DND-41 (cell line): ENCODE results near the gene MAGI1.

Experiments
- ATAC-seq: fragments of 200-7000 bp; cut with Tn5 transposase; 3 replicates; pipeline ENCODE4 v1.9.1; 2021; ENCODE audit warnings: low read depth; ENCODE audit not compliant: insufficient read depth
- DNase-seq: peaks from one replicate; pipeline ENCODE4 v3.0.0-alpha.2; 2020
- H2AFZ ChIP-seq: 2 replicates; pipeline ENCODE4 v1.6.0; 2012; ENCODE audit warnings: low read depth, low read length
- H3K27ac ChIP-seq: 2 replicates; pipeline ENCODE4 v1.5.1; 2012; ENCODE audit warnings: low read length, inconsistent platforms
- H3K27me3 ChIP-seq: fragments of 200-600 bp; sonication (generic); 2 replicates; pipeline ENCODE4 v1.6.0; 2012; ENCODE audit warnings: low read length, mild to moderate bottlenecking, inconsistent platforms; ENCODE audit not compliant: insufficient read depth, poor library complexity
- H3K36me3 ChIP-seq: 2 replicates; pipeline ENCODE4 v1.5.1; 2012; ENCODE audit warnings: low read length, inconsistent platforms; ENCODE audit not compliant: insufficient read depth
- H3K4me1 ChIP-seq: 2 replicates; pipeline ENCODE4 v1.5.1; 2012; ENCODE audit warnings: mild to moderate bottlenecking, low read length; ENCODE audit not compliant: insufficient read depth
- H3K4me2 ChIP-seq: 2 replicates; pipeline ENCODE4 v1.6.0; 2012; ENCODE audit warnings: mild to moderate bottlenecking, moderate library complexity, low read length, inconsistent platforms; ENCODE audit not compliant: insufficient read depth
- H3K4me3 ChIP-seq, 2 experiments: fragments of 200-600 bp in 1 of 2; shearing (Covaris generic) in 1 of 2; 2 replicates each; pipeline ENCODE4 v1.5.1; 2012 to 2016; ENCODE audit warnings: inconsistent platforms in 2 of 2, low read length in 2 of 2, mild to moderate bottlenecking in 2 of 2, low read depth in 1 of 2, moderate library complexity in 1 of 2
- H3K79me2 ChIP-seq: 2 replicates; pipeline ENCODE4 v1.6.0; 2012; ENCODE audit warnings: low read length, inconsistent platforms; ENCODE audit not compliant: insufficient read depth
- H3K9ac ChIP-seq: 2 replicates; pipeline ENCODE4 v1.6.0; 2012; ENCODE audit warnings: low read depth, mild to moderate bottlenecking, inconsistent platforms, low read length, moderate library complexity
- H3K9me3 ChIP-seq: 2 replicates; pipeline ENCODE4 v1.5.1; 2012; ENCODE audit warnings: low read length, moderate library complexity, mild to moderate bottlenecking, inconsistent platforms; ENCODE audit not compliant: insufficient read depth, severe bottlenecking
- H4K20me1 ChIP-seq: 2 replicates; pipeline ENCODE4 v1.6.0; 2012; ENCODE audit warnings: low read length; ENCODE audit not compliant: insufficient read depth
- EZH2 ChIP-seq: IDR thresholded peaks from 3 replicates; pipeline ENCODE4 v1.6.1; 2012; ENCODE audit warnings: borderline replicate concordance, low read depth, mild to moderate bottlenecking, moderate library complexity, low read length, inconsistent platforms; ENCODE audit not compliant: severe bottlenecking
- TF ChIP-seq, protein P1 (sequence below): IDR thresholded peaks from 2 replicates; pipeline ENCODE4 v1.5.1; 2012; ENCODE audit warnings: borderline replicate concordance, low read length, moderate library complexity, mild to moderate bottlenecking; ENCODE audit not compliant: poor library complexity, severe bottlenecking; ENCODE audit errors: extremely low read depth

MAGI1 gene

DNA sequence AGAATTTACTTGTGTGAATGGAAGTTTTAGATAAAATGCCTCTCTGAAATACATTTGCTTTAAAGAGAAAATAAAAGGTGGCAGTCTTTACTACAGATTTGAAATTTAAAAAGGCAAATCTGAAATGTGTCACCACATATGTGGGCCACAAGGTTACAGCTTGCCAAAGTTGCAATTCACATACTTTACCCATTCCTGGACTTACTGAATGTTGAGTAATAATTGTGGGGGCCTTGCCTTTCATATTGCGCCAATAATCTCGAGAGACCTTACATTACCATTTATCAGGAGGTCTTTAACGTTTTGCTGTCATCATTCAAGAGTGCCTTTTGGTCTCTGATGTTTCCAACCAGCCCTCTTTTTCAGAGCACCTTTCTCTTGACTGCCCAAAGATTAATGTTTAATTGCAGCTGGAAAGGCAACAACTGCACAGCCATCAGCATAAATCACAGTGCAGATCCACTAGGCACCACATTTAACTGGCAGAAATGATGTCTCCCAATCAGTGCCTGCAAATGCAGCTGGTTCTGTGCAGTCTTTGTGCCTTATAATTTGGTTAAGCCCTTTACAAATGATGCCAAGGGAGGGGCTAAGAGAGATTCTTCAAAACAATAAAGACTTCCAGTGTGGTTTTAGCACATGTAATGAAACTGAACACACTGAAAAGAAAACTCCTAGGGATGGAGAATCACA lies 206.8 kb downstream of the MAGI1 start:
- no peak overlapping the region for H3K4me3 ChIP-seq
- H3K27me3 ChIP-seq = no peaks in the 10 kb centered on the region
- H4K20me1 ChIP-seq = no peaks in the 10 kb centered on the region
- H3K4me1 ChIP-seq = no peaks in the 10 kb centered on the region
- no peaks in the 10 kb centered on the region for H3K9me3 ChIP-seq
- no peak overlapping the region for H3K9ac ChIP-seq
- H2AFZ ChIP-seq = no peak overlapping the region
- ATAC-seq (no peak), DNase-seq (no peak)
- H3K4me2 ChIP-seq = no peak overlapping the region
- no peaks in the 10 kb centered on the region for H3K36me3 ChIP-seq
- H3K27ac ChIP-seq = no peak overlapping the region
- TF ChIP-seq, protein P1, sequence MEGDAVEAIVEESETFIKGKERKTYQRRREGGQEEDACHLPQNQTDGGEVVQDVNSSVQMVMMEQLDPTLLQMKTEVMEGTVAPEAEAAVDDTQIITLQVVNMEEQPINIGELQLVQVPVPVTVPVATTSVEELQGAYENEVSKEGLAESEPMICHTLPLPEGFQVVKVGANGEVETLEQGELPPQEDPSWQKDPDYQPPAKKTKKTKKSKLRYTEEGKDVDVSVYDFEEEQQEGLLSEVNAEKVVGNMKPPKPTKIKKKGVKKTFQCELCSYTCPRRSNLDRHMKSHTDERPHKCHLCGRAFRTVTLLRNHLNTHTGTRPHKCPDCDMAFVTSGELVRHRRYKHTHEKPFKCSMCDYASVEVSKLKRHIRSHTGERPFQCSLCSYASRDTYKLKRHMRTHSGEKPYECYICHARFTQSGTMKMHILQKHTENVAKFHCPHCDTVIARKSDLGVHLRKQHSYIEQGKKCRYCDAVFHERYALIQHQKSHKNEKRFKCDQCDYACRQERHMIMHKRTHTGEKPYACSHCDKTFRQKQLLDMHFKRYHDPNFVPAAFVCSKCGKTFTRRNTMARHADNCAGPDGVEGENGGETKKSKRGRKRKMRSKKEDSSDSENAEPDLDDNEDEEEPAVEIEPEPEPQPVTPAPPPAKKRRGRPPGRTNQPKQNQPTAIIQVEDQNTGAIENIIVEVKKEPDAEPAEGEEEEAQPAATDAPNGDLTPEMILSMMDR = no peak
- no peak for TF ChIP-seq EZH2
- H3K79me2 ChIP-seq = no peaks in the 10 kb centered on the region

DNA sequence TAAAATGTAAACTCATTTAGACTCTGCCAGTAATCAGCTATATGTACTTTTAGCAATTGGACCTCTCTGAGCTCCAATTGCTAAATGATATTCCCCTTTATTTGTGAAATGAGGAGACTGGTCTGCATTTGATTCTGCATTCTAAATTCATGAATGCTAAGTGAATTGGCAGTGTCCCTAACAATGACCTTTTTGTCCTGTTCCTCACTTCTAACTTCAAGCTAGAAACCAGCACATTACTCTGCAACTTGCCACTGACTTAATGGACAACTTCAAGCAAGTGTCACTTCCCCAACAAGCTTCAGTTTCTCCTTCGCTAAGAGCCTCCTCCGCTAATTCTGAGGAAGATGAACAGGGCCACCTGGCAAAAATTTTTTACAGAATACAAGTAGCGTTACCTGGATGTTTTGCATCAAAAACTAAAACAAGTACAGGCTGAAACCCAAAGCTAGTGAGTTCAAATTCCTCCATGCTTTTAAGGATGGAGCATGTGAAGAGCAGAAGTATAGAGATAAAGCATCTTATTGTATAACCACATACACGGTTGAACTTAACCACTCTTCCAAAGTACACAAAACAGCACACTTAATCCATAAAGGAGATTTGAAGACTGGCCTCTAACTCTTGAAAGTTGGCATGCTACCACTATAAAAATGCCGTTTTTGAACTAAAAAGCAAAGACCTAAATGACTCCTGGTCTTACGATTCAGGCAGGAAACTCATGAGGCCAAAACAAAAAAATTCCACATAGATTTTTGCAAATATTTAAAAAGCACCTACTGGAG lies 207.6 kb downstream of the MAGI1 start:
- no peaks in the 10 kb centered on the region for H3K4me1 ChIP-seq

DNA sequence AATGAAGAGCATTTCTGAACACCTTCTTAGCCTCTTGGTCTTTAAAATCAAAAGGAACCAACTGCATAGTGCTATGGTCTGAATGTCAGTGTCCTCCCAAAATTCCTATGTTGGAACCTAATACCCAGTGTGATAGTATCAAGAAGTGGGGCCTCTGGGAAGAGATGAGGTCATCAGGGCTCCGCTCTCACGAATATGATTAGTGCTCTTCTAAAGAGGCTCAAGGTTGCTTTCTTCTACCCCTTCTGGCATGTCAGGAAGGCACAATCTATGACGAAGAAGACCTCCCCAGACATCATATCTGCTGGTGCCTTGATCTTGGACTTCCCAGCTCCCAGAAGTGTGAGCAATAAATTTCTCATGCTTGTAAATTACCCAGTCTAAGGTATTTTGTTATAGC lies 209.5 kb downstream of the MAGI1 start:
- TF ChIP-seq EZH2 = no peak
- H3K4me3 ChIP-seq = no peak overlapping the region
- H2AFZ ChIP-seq = no peak overlapping the region
- no peak overlapping the region for H3K9ac ChIP-seq
- H4K20me1 ChIP-seq = no peaks in the 10 kb centered on the region
- no peak overlapping the region for H3K27ac ChIP-seq
- no peak for DNase-seq
- no peak for ATAC-seq
- H3K4me1 ChIP-seq = no peaks in the 10 kb centered on the region
- no peaks in the 10 kb centered on the region for H3K9me3 ChIP-seq
- H3K79me2 ChIP-seq = no peaks in the 10 kb centered on the region
- no peaks in the 10 kb centered on the region for H3K36me3 ChIP-seq
- H3K27me3 ChIP-seq = no peaks in the 10 kb centered on the region
- H3K4me2 ChIP-seq = no peak overlapping the region

More for the DNA sequence above, 207.6 kb downstream of the MAGI1 start:
- Histone ChIP-seq H3K79me2 (no peaks in the 10 kb centered on the region), H3K36me3 (no peaks in the 10 kb centered on the region), H2AFZ (no peak overlapping the region), H3K27me3 (no peaks in the 10 kb centered on the region), H4K20me1 (no peaks in the 10 kb centered on the region), H3K27ac (no peak overlapping the region), H3K9me3 (no peaks in the 10 kb centered on the region), H3K4me2 (no peak overlapping the region), H3K4me3 (no peak overlapping the region), H3K9ac (no peak overlapping the region)
- no peak for DNase-seq
- no peak for ATAC-seq
- TF ChIP-seq, protein P1 = no peak
- no peak for TF ChIP-seq EZH2

DNA sequence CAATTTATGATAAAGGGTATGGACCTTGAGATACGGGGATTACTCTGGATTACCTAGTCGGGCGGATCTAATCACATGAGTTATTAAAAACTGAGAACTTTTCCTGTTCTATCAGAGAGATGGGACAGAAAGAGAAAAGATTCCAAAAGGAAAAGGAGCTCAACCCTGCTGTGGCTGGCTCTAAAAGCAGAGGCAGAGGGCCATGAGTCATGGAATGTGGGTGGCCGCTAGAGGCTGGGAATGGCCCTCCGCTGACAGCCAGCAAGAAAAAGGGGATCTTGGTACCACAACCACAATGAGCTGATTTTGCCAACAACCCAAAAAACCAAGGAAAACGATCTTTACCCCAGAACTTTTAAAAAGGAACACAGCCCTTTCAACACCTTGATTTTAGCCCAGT lies 210.0 kb downstream of the MAGI1 start:
- Histone ChIP-seq H3K4me2 (no peak overlapping the region), H3K4me3 (no peak overlapping the region), H3K36me3 (no peaks in the 10 kb centered on the region), H4K20me1 (no peaks in the 10 kb centered on the region), H3K27ac (no peak overlapping the region), H3K4me1 (no peaks in the 10 kb centered on the region), H3K9me3 (no peaks in the 10 kb centered on the region), H2AFZ (no peak overlapping the region), H3K79me2 (no peaks in the 10 kb centered on the region), H3K27me3 (no peaks in the 10 kb centered on the region), H3K9ac (no peak overlapping the region)
- TF ChIP-seq, protein P1 = no peak
- TF ChIP-seq EZH2 = no peak
- DNase-seq = no peak
- no peak for ATAC-seq
